GM12878 (cell line): ENCODE results near the gene FBXL17. TPM values are rescaled to one million over a fixed set of nuclear protein-coding genes. Genes with fewer than 3 reads are reported as not detected.

Experiments
- ATAC-seq: fragments of 200-7000 bp; cut with Tn5 transposase; 3 replicates; pipeline ENCODE4 v1.9.1; 2020; ENCODE audit warnings: mild to moderate bottlenecking, moderate library complexity
- BruUV-seq: library from RNA; stranded (reverse); fragments of 400-500 nt; replicated peaks from 2 replicates; lab custom pipeline; 2021; lab: Mats Ljungman, UMichigan
- CTCF ChIA-PET: fragments of 300-600 bp; sonication (Branson Sonifier 250); formaldehyde crosslinking; extraction: SDS; loops from one replicate; lab custom pipeline; 2021; ENCODE audit warnings: inconsistent platforms; lab: Yijun Ruan, JAX
- POLR2A ChIA-PET: fragments of 350-600 bp; formaldehyde crosslinking; extraction: SDS; loops from one replicate; lab custom pipeline; 2021; ENCODE audit warnings: inconsistent platforms; lab: Charles Lee
- RAD21 ChIA-PET: fragments of 300-600 bp; sonication (Branson Sonifier 250); formaldehyde crosslinking; loops from one replicate; lab custom pipeline; 2023; ENCODE audit warnings: antibody characterized with exemption; ENCODE audit not compliant: unreplicated experiment; lab: Charles Lee
- SMC1A ChIA-PET: fragments of 300-600 bp; sonication (Branson Sonifier 250); formaldehyde crosslinking; loops from one replicate; lab custom pipeline; 2023; ENCODE audit not compliant: unreplicated experiment, uncharacterized antibody; lab: Charles Lee
- DNase-seq: peaks from one replicate; pipeline ENCODE4 v3.0.0-alpha.2; 2011; ENCODE audit warnings: low read depth, low spot score
- FAIRE-seq: peaks from 3 replicates; lab custom pipeline; 2011; peaks lifted over from hg19 to GRCh38; lab: Jason Lieb, UNC
- H2AFZ ChIP-seq: 2 replicates; pipeline ENCODE4 v1.6.0; 2011; ENCODE audit warnings: low read depth, low read length, control low read depth; ENCODE audit not compliant: control insufficient read depth
- H3K27ac ChIP-seq: 2 replicates; pipeline ENCODE4 v1.5.1; 2011; ENCODE audit warnings: control low read depth; ENCODE audit not compliant: control insufficient read depth, insufficient read depth
- H3K27me3 ChIP-seq, 2 experiments: replicated peaks in 1 of 2; 2 replicates each; pipeline versions ENCODE4 v1.6.0 to v1.6.1; 2011; ENCODE audit warnings: low read length in 1 of 2; ENCODE audit not compliant: control insufficient read depth in 2 of 2, insufficient read depth in 2 of 2
- H3K36me3 ChIP-seq, 2 experiments: 2 replicates each; pipeline ENCODE4 v1.5.1; 2011; ENCODE audit warnings: low read length in 1 of 2; ENCODE audit not compliant: control insufficient read depth in 2 of 2, insufficient read depth in 2 of 2
- H3K4me1 ChIP-seq: 2 replicates; pipeline ENCODE4 v1.6.1; 2011; ENCODE audit warnings: mild to moderate bottlenecking, low read length, moderate library complexity, mixed read lengths; ENCODE audit not compliant: control insufficient read depth, insufficient read depth
- H3K4me2 ChIP-seq: 2 replicates; pipeline ENCODE4 v1.6.0; 2011; ENCODE audit warnings: control low read depth; ENCODE audit not compliant: control insufficient read depth, insufficient read depth
- H3K4me3 ChIP-seq: fragments of 200-600 bp; sonication (generic); 2 replicates; pipeline ENCODE4 v1.5.1; 2016
- H3K79me2 ChIP-seq: 2 replicates; pipeline ENCODE4 v1.6.0; 2011; ENCODE audit warnings: low read length; ENCODE audit not compliant: control insufficient read depth, insufficient read depth
- H3K9ac ChIP-seq: 2 replicates; pipeline ENCODE4 v1.8.0; 2011; ENCODE audit warnings: low read length, control low read depth, mixed read lengths; ENCODE audit not compliant: control insufficient read depth, insufficient read depth
- H3K9me3 ChIP-seq: replicated peaks from 3 replicates; pipeline ENCODE4 v1.5.1; 2011; ENCODE audit warnings: mild to moderate bottlenecking, low read length; ENCODE audit not compliant: control insufficient read depth, insufficient read depth
- H4K20me1 ChIP-seq: 2 replicates; pipeline ENCODE4 v1.6.0; 2011; ENCODE audit not compliant: control insufficient read depth, insufficient read depth
- E4F1 ChIP-seq: fragments of 450-650 bp; IDR thresholded peaks from 2 replicates; pipeline ENCODE4 v1.6.1; 2018; ENCODE audit warnings: borderline replicate concordance, mild to moderate bottlenecking; ENCODE audit not compliant: partially characterized antibody
- EP300 ChIP-seq, 2 experiments: fragments of 150-350 bp in 1 of 2; IDR thresholded peaks; 2 replicates each; pipeline ENCODE4 v1.6.1; 2011 to 2012; ENCODE audit warnings: low read depth in 2 of 2, low read length in 2 of 2, borderline replicate concordance in 1 of 2, improper control_type of control experiment in 1 of 2, inconsistent platforms in 1 of 2; ENCODE audit not compliant: control insufficient read depth in 1 of 2
- HDAC2 ChIP-seq: fragments of 200-600 bp; sonication (generic); IDR thresholded peaks from 2 replicates; pipeline ENCODE4 v1.6.1; 2017
- MEF2B ChIP-seq: fragments of 450-650 bp; IDR thresholded peaks from 2 replicates; pipeline ENCODE4 v1.6.1; 2018; ENCODE audit warnings: mild to moderate bottlenecking, moderate library complexity; ENCODE audit not compliant: partially characterized antibody, poor library complexity, severe bottlenecking
- MYB ChIP-seq: fragments of 150-350 bp; IDR thresholded peaks from 2 replicates; pipeline ENCODE4 v1.6.1; 2014; ENCODE audit warnings: mild to moderate bottlenecking, low read depth, low read length, borderline replicate concordance
- NFIC ChIP-seq: IDR thresholded peaks from 2 replicates; pipeline ENCODE4 v1.6.1; 2012; ENCODE audit warnings: low read depth, mild to moderate bottlenecking, inconsistent platforms, low read length, moderate library complexity
- RELA ChIP-seq: fragments of 450-650 bp; IDR thresholded peaks from 2 replicates; pipeline ENCODE4 v1.8.0; 2014; ENCODE audit warnings: borderline replicate concordance; ENCODE audit not compliant: partially characterized antibody
- SREBF2 ChIP-seq: IDR thresholded peaks from 2 replicates; pipeline ENCODE4 v1.6.1; 2012; ENCODE audit warnings: mild to moderate bottlenecking, low read length
- STAT1 ChIP-seq: fragments of 450-650 bp; conservative IDR thresholded peaks from 2 replicates; pipeline ENCODE4 v1.6.1; 2014; ENCODE audit warnings: antibody characterized with exemption, mild to moderate bottlenecking
- TCF12 ChIP-seq: IDR thresholded peaks from 2 replicates; pipeline ENCODE4 v1.6.1; 2011; ENCODE audit warnings: low read depth, mild to moderate bottlenecking, low read length
- TCF7 ChIP-seq: IDR thresholded peaks from 2 replicates; pipeline ENCODE4 v1.6.1; 2014; ENCODE audit warnings: antibody characterized with exemption, borderline replicate concordance
- ZNF24 ChIP-seq: fragments of 450-650 bp; IDR thresholded peaks from 2 replicates; pipeline ENCODE4 v1.6.1; 2017; ENCODE audit warnings: antibody characterized with exemption, mild to moderate bottlenecking
- WGBS: methylation state at CpG from one replicate; pipeline ENCODE4 v1.1.6; 2016; ENCODE audit warnings: low lambda C conversion rate; ENCODE audit not compliant: insufficient replicate concordance, insufficient coverage; ENCODE audit errors: missing lambda C conversion rate; 5-methylcytosine and 5-hydroxymethylcytosine counted together
- in situ Hi-C: fragments of 300-500 bp; cut with MboI; formaldehyde crosslinking; loops from 9 replicates; pipeline ENCODE4 v1.14.3; 2018; ENCODE audit warnings: mixed read lengths
- intact Hi-C: fragments of 100-400 bp; cut with micrococcal nuclease; formaldehyde crosslinking; loops from one replicate; pipeline ENCODE4 v1.14.2; 2022; ENCODE audit not compliant: unreplicated experiment
- polyA plus RNA-seq, 11 experiments: library from polyadenylated mRNA; depleted of rRNA in 4 of 11; unstranded in 6 of 11; stranded (reverse) in 5 of 11; fragments of >200 nt; fragmentation: Nextera tagmentation in 4 of 11; fragmentation: Illumina TruSeq in 1 of 11; extraction: Ambion mirVana in 4 of 11; extraction: Trizol in 1 of 11; gene quantifications; 1 replicate in 1 of 11; 2 replicates in 10 of 11; pipeline versions ENCODE4 v1.2.1 to v1.2.3, GENCODE V29; 2011 to 2016; ENCODE audit warnings: inconsistent platforms in 2 of 11, missing spikeins in 2 of 11, low read depth in 1 of 11
- total RNA-seq, 4 experiments: library from RNA; depleted of rRNA in 3 of 4; stranded (reverse); fragments of >200 nt in 3 of 4; fragmentation: Illumina TruSeq in 1 of 4; extraction: Trizol in 1 of 4; gene quantifications; 2 replicates each; pipeline versions ENCODE4 v1.2.1 to v1.2.3, GENCODE V29; 2013 to 2021
- TF ChIP-seq, protein P1 (sequence below): IDR thresholded peaks from 2 replicates; pipeline ENCODE4 v1.6.1; 2012; ENCODE audit warnings: mild to moderate bottlenecking, low read depth, low read length
- TF ChIP-seq, protein P2 (sequence below): IDR thresholded peaks from 2 replicates; pipeline ENCODE4 v1.6.1; 2012; ENCODE audit warnings: low read depth, low read length, improper control_type of control experiment
- TF ChIP-seq, protein P3 (sequence below): IDR thresholded peaks from 2 replicates; pipeline ENCODE4 v1.6.1; 2011; ENCODE audit warnings: borderline replicate concordance, low read depth, mild to moderate bottlenecking, moderate library complexity, low read length; ENCODE audit not compliant: insufficient read depth, poor library complexity, severe bottlenecking

FBXL17 gene
- total and polyA plus RNA-seq, 10 of the 15 experiments (the other 5 are each of a cell fraction or from before 2014, with no cell fraction given), result 0.88 to 9.0 (median 4.4) TPM

GRCh38 chr5:108220834-108221233 is 161.1 kb downstream of the FBXL17 start (continued):
- TF ChIP-seq E4F1, result no peak

DNA sequence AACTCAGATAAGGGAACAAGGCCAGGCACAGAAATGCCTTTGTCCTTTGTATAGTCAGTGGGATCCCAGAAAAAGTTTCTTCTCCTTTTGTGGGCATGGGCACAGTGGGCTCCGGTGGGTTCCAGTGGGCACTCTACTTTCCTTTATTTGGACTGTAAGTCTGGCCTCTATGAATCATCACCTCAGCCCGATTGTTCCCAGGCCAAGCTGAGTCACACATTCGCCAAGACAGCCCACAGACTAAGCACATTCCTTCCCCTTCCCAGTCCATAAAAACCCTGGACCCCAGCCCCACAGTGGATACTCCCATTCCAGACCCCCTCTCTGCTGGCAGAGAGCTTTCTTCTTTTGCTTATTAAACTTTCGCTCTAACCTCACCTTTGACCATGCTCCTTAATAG is 165.0 kb downstream of the FBXL17 start:
- Histone ChIP-seq H3K79me2 (no peaks in the 10 kb centered on the region), H3K4me2 (no peak overlapping the region), H2AFZ (no peak overlapping the region), H3K27ac (no peak overlapping the region), H3K4me3 (no peak overlapping the region), H3K36me3 (no peaks in the 10 kb centered on the region), H4K20me1 (no peaks in the 10 kb centered on the region), H3K27me3 (no peaks in the 10 kb centered on the region), H3K9me3 (no peaks in the 10 kb centered on the region; the same call in 1 of the 3 replicates), H3K4me1 (no peaks in the 10 kb centered on the region), H3K9ac (no peak overlapping the region)
- ATAC-seq, result no peak
- intact Hi-C loops (no loop called here), in situ Hi-C loops (no loop called here)
- no peak for DNase-seq
- CTCF ChIA-PET, result no interaction called here
- BruUV-seq, result no TSS peak
- no peak for FAIRE-seq
- POLR2A ChIA-PET, result no interaction called here
- TF ChIP-seq SREBF2 (no peak), TCF12 (no peak), EP300 (IDR thresholded peaks at IDR 0.05; ENCODE audit: borderline replicate concordance in 1 of 2, control insufficient read depth in 1 of 2, low read depth in 2 of 2, low read length in 2 of 2) (no peak), STAT1 (no peak), NFIC (no peak), MYB (no peak), TCF7 (no peak), MEF2B (no peak), RELA (no peak), ZNF24 (no peak), HDAC2 (no peak)
- TF ChIP-seq, protein P1, sequence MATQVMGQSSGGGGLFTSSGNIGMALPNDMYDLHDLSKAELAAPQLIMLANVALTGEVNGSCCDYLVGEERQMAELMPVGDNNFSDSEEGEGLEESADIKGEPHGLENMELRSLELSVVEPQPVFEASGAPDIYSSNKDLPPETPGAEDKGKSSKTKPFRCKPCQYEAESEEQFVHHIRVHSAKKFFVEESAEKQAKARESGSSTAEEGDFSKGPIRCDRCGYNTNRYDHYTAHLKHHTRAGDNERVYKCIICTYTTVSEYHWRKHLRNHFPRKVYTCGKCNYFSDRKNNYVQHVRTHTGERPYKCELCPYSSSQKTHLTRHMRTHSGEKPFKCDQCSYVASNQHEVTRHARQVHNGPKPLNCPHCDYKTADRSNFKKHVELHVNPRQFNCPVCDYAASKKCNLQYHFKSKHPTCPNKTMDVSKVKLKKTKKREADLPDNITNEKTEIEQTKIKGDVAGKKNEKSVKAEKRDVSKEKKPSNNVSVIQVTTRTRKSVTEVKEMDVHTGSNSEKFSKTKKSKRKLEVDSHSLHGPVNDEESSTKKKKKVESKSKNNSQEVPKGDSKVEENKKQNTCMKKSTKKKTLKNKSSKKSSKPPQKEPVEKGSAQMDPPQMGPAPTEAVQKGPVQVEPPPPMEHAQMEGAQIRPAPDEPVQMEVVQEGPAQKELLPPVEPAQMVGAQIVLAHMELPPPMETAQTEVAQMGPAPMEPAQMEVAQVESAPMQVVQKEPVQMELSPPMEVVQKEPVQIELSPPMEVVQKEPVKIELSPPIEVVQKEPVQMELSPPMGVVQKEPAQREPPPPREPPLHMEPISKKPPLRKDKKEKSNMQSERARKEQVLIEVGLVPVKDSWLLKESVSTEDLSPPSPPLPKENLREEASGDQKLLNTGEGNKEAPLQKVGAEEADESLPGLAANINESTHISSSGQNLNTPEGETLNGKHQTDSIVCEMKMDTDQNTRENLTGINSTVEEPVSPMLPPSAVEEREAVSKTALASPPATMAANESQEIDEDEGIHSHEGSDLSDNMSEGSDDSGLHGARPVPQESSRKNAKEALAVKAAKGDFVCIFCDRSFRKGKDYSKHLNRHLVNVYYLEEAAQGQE, result no peak
- TF ChIP-seq, protein P2, sequence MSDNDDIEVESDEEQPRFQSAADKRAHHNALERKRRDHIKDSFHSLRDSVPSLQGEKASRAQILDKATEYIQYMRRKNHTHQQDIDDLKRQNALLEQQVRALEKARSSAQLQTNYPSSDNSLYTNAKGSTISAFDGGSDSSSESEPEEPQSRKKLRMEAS, result no peak
- TF ChIP-seq, protein P3, sequence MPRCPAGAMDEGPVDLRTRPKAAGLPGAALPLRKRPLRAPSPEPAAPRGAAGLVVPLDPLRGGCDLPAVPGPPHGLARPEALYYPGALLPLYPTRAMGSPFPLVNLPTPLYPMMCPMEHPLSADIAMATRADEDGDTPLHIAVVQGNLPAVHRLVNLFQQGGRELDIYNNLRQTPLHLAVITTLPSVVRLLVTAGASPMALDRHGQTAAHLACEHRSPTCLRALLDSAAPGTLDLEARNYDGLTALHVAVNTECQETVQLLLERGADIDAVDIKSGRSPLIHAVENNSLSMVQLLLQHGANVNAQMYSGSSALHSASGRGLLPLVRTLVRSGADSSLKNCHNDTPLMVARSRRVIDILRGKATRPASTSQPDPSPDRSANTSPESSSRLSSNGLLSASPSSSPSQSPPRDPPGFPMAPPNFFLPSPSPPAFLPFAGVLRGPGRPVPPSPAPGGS, result no peak
- RAD21 ChIA-PET, result no interaction called here
- SMC1A ChIA-PET, result interaction anchor here (0.6 to 1.0 kb wide), 2 partner anchors 22 to 379 kb away, joined by 3 read pairs; no protein-coding TSS in a partner anchor
- WGBS, result 92% methylated on average over 4 of the region's 4 CpGs
